NCI-H1436 treated with DMSO at 0.1 percent for 48 hours (cell line): ENCODE results near the gene SLC49A3.

Experiments
- DNase-seq: peaks from one replicate; lab custom pipeline; 2025; lab: John Stamatoyannopoulos, UW

SLC49A3 gene

DNA sequence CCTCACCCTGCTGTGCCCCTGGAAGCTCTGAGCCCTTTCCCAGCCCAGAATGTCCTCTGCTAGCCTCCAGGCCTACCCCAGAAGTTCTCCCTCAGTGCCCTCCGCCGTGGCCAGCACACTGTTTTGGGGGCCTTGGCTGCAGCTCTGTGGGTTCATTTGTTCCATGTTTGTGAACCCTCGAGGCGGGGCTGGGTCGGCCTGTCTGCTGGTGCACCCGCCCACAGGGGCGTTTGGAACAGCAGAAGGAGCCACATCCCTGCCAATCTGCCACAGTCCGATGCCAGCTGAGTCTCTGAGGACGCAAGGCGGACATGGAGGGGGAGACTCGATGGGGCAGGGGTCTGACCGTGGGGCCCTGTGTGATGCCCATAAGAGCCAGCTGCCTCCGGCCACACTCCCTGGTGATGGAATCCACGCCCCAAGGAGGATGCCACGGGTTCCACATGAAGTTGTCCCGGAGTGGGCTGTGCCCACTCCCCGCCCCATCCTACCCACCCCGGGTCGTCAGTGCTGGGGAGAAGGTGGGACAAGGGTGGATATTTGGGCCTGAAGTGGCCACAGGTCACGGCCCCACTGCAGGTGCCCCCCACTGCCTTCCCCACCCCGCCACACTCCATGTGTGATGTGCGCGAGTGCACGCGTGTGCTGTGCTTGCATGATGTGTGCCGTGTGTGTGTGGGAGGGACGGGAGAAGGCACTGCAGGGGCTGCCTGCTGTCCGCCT is 22.0 kb downstream of the SLC49A3 start:
- no peak for DNase-seq

DNA sequence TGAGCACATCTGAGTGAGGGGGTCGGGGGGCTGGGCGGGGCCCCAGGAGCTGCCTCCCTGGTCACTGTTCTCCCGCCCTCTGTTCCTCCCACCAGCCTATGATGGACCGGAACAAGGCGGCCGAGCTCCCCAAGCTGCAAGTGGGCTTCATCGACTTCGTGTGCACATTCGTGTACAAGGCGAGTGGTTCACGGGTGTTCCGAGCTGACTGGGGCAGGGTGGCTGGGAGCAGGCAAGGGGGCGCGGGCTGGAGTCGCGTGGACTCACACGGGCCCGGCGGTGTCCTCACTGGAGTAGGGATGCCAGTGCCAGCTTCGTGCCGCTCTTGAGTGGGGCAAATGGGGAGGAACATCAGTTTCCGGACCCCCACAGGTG is 22.5 kb downstream of the SLC49A3 start:
- DNase-seq = no peak

DNA sequence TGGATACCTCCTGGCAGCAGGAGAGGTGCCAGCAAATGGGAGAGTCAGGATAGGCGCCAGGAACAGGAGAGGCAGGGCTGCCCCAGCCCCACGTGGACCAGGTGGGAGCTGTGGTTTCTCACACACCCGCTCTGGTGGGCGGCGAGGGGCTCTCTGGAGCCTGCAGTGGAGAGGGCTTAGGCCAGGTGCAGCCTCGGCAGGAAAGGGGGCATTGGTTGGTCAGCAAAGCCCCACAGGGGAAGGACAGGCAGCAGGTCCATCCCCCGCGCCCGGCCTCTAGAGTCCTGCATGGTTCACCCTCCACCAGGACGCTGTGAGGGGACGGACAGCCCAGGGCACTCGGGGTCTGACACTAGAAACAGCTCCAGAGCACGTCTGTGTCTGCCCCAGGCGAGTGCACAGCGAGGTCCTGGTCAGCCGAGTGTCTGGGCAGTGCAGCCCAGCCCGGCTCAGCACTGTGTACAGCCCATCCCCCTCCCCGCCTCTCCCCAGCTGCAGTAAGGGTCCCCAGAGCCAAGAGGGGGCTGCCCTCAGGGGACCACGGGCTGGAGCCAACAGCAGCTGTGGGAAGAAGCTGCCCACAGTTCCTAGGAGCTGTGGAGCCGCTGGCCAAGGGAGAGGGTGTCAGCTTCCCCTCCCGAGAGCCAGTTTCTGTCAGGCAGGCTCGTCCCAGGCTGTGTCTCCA is 23.1 kb downstream of the SLC49A3 start:
- DNase-seq = no peak

- no peak for DNase-seq
These were observed 23.6 kb downstream of the SLC49A3 start for GRCh38 chr4:665381-665750.

- no peak for DNase-seq
These were observed 24.2 kb downstream of the SLC49A3 start for GRCh38 chr4:664713-665231.

DNA sequence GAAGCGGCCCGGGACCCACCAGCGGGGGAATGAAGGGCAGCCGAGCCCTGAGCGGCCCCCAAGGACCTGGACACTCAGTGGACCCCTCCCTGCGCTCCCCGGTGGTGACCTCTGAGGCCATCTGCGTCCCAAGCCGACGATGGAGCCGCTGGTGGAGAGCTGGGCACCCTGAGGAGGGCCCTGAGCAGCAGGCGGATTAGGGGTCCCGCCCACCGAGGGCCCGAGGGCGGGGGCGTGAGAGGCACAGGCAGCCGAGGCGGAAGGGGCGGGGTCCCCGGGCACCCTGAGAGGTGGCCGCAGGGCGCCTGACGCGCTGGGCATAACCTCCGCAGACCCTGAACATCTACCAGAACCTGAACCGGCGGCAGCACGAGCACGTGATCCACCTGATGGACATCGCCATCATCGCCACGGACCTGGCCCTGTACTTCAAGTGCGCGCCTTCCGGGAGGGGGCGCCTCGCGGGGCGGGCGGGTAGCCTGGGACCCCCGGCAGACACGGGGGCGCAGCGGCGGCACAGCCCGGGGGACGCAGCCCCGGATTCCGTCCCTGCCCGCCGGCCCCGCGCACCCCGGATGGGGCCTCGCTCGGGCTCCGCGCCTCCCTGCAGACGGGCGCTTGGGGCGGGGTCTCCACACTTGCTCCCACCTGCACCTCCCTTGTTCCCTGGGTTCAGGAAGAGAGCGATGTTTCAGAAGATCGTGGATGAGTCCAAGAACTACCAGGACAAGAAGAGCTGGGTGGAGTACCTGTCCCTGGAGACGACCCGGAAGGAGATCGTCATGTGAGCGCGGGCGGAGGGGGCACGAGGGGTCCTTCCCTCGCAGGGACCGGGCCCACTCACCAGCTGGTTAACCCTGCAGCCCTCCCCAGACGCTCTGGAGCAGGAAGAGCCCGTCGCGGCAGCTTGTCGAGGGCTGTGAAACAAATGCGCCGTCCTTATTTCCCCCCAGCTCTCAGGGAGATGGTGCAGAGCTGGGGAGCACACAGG is 25.2 kb downstream of the SLC49A3 start:
- no peak for DNase-seq

DNA sequence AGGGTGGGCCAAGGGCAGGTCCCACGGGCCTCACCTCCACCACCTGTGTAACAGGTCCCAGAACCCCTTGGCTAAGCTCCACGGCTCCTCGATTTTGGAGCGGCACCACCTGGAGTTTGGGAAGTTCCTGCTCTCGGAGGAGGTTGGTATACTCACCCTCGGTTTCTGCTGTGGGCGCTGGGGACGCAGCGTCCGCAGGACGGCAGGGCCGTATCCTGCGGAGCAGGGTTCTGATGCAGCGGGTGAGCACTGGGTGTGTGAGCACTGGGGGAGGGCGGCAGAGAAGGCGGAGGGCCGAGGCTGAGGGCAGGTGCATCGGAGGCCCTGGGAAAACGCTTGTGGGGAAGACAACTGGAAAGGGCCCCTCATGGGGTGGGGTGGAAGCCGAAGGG is 25.9 kb downstream of the SLC49A3 start:
- DNase-seq = no peak

DNA sequence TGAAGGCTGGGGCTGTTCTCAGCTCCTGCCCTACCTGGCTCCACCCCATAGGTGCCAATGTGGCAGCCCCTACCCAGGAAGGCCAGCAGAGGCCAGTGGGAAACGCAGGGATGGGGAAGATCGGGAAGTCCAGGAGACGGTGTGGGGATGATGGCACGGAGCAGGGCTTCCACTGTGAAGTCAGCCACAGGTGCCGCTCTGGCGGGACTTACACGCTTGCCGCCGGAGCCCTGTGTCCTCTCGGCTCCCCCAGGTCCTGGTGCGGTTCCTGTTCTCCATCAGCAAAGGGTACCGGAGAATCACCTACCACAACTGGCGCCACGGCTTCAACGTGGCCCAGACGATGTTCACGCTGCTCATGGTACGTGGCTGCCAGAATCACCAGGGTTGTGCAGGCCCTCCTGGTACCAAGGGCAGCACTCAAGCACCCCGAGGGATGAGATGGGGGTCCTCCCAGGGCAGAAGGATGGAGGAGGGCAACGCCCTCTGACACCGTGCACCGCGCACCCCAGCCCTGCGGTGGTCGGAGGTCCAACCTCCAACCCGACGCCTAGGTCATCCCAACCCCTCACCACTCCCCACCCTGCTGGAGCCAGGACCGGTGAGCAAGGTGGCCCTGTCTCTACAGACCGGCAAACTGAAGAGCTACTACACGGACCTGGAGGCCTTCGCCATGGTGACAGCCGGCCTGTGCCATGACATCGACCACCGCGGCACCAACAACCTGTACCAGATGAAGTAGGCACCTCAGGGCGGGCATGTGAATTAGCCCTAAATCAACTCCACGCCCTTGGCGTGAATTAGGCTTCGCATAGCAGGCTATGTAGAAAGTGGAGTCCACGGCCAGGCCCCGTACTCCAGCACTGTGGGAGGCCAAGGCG is 26.8 kb downstream of the SLC49A3 start:
- DNase-seq = no peak

DNA sequence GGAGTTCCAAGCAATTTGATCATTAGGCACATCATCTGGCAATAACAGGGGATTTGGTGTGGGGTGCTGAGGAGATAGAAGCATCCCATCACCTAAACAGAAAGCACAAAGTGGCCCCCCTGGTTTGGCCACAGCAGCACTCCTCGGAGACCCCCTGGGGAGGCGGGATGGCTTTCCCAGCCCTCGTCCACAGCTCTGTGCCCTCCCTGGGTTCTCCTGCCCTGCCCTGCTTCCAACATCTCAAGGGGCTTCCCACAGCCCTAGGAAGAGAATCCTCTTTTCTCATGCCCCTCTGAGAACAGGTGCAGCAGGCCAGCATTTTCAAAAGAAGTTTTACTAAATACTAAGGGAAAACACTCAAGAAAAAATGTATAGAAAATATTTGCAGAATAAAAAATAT is 27.7 kb downstream of the SLC49A3 start:
- no peak for DNase-seq

GRCh38 chr4:660401-660800 is 28.6 kb downstream of the SLC49A3 start:
- no peak for DNase-seq

DNA sequence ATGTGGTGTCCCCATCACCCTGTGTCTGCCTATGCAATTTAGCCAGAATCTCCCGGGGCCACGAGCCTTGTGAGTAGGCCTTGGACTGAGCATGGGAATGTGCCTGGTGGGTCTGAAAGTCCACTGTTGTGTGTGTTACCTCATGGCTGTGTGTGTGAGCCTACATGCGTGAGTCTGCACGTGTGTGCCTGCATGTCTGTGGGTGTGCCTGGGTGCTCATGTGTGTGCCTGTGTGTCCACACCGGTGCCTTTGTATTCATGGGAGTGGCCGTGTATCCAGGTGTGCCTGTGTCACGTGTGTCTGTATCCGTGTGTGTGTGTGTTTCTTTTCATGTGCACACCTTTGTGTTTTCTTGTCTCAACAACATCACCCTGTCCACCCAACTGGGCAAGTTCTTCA is 29.1 kb downstream of the SLC49A3 start:
- no peak for DNase-seq

DNA sequence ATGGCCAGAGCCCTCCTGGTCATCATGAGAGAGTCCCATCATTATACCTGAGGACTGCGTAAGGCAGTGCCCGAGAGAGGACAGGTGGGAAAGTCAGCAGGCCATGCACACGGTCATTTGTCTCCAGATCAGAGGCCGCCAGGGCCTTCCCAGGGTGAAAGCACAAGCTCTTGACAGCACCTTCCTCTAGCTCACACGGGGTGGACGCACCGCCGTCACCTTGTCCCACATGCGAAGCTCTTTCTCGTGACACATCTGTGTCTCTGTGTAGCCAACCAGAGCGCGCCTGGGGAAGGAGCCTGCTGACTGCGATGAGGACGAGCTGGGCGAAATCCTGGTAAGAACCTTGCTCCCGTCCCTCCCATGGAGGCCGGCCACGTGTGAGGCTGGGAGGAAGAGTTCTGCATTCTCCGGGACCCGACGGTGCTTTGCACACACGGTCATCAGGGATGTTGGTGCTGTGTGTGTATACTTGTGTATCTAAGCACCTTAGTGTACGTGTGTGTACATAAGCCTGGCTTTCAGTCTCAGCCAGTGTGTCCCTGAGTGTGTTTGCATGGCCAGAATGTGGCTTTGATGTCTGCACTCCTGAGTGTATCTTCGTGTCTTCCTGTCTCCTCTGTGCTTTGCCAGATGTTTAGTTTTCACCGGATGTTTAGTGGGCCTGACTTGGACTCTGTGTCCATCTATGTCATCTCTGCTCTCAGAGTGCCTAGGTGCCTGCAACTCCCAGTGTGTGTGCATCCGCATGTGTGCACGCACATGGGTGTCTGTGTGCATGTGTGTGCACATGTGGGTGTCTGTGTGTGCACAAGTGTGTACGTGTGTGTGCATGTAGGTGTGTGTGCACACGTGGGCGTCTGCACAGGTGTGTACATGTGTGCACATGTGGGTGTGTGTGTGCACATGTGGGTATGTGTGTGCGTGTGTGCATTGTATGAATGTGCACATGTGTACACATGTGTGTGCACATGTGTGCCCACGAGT is 30.0 kb downstream of the SLC49A3 start:
- DNase-seq = no peak

DNA sequence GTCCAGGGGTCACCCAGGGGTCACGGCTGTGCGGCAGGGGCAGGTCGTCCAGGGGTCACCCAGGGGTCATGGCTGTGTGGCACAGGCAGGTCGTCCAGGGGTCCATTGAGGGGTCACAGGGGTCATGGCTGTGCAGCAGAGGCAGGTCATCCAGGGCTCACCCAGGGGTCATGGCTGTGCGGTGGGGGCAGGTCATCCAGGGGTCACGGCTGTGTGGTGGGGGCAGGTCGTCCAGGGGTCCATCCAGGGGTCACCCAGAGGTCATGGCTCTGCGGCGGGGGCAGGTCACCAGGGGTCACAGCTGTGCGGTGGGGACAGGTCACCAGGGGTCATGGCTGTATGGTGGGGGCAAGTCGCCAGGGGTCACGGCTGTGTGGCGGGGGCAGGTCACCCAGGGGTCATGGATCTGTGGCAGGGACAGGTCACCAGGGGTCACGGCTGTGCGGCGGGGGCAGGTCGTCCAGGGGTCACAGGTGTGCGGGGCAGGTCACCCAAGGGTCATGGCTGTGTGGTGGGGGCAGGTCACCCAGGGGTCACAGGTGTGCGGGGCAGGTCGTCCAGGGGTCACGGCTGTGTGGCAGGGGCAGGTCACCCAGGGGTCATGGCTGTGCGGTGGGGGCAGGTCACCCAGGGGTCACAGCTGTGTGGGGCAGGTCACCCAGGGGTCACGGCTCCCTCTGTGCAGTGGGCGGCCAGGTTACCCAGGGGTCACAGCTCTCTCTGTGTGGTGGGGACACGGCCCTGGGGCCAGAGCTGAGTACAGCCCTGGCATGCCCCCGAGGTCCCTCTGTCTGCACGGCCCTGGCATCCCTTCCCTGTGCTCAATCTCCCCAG is 30.9 kb downstream of the SLC49A3 start:
- no peak for DNase-seq

DNA sequence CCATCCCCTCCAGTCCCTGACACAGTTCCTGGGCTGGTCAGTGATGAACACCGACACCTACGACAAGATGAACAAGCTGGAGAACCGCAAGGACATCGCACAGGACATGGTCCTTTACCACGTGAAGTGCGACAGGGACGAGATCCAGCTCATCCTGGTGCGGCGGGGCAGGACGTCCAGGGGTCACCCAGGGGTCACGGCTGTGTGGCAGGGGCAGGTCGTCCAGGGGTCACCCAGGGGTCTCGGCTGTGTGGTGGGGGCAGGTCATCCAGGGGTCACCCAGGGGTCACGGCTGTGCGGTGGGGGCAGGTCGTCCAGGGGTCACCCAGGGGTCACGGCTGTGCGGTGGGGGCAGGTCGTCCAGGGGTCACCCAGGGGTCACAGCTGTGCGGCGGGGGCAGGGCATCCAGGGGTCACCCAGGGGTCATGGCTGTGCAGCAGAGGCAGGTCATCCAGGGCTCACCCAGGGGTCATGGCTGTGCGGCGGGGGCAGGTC is 31.6 kb downstream of the SLC49A3 start:
- DNase-seq = no peak

DNA sequence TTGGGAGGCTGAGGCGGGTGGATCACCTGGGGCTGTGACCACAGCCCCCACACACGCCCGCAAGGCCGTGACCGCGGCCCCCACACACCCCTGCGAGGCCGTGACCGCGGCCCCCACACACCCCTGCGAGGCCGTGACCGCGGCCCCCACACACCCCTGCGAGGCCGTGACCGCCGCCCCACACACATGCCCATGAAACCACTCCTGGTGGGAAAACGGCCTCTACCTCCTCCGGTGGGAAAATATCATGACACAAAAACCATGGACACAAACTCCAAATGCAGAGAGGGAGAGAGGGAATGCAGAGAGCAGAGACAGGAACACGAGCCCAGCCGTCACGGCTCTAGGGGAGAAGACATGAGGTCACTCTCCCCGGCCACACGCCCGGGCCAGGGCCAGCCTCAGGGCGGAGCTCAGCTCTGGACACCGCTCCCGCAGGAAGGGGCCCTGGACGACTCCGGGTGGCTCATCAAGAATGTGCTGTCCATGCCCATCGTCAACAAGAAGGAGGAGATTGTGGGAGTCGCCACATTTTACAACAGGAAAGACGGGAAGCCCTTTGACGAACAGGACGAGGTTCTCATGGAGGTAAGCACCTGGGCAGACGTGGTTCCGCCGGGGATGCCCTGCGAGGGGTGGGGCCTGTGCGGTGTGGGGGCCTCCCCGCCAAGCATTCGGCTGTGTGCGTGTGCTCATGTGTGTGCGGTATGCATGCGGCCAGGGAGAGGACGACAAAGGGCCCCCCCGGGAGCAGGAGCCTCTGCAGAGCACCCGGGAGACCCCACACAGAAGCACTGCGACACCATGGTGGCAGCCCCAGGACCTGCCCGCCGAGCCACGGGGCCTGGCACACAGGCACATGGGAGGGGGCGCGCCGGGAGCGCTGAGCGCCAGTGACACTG is 32.3 kb downstream of the SLC49A3 start:
- no peak for DNase-seq

DNA sequence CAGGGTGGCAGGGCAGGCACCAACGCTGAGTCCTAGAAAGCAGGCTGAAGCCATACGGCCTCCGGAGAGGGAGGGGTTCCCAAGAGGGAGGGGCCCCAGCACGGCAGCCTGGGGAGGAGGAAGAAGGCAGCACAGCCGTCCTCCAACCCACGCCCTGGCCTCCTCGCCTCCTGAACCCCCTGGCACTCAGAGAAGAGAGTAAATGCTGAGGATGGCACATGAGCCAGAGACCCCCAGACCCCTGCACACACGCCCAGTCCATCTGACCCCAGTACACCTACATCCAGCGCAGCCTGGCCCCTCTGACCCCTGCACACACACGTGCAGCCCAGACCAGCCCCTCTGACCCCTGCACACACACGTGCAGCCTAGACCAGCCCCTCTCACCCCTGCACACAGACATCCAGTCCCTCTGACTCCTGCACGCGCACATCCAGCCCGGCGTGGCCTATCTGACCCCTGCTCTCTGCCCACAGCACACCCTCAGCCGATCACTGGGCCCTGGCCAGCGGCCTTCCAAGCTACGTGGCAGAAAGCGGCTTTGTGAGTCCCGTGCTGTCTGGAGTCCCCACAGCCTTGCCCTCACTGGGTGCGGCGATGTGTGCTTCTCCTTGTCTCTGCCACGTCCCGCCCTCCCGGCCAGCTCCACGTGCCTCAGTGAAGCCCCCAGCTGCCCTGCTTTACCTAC is 33.3 kb downstream of the SLC49A3 start:
- DNase-seq = no peak

DNA sequence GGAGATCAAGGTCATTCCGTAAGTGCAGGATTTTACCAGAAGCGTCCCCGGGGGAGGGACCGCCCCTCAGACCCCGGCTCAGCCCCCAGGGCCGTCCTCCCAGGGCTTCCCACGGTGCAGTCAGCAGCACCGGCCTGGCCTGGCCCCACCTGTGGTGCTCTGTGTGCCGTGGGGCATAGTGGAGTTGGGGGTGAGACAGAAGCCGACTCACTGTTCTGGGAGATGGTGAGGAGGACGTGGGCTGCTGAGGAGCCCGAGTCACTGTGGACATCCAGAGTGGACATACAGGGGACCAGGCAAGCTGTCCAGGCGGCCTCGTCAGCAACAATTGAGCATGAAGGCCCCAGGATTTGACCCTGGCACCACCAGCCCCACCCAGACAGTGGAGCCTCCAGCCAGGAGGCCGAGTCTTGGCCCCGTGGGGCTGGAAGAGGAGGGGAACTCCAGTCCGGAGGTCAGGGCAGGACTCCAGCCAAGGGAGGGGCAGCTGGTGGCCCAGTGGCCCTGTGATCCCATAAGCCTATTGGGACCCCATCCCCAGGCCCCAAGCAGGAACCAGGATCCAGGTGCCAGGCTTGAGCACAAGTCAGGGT is 34.0 kb downstream of the SLC49A3 start:
- DNase-seq = no peak
